ENCODE results near the gene FBXO47. TPM values are rescaled to one million over a fixed set of nuclear protein-coding genes. Genes with fewer than 3 reads are reported as not detected.

Gene FBXO47
- total and polyA plus RNA-seq, 12 donors, result not detected

DNA sequence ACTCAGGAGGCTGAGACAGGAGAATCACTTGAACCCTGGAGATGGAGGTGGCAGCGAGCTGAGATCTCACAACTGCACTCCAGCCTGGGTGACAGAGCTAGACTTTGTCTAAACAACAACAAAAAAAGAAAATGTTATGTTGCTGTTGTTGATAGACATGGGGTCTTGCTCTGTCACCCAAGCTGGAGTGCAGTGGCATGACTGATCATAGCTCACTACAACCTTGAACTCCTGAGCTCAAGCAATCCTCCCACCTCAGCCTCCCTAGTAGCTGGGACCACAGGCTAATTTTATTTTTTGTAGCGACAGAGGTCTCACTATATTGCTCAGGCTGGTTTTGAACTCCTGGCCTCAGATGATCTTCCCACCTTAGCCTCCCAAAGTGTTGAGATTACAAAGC is 20.0 kb downstream of the FBXO47 start:
- no peak overlapping the region for H3K4me3 ChIP-seq
- DNase-seq, result no peak
- intact Hi-C loops (cut with DNase I), result no loop called here
- H3K9me3 ChIP-seq (replicated peaks in 1 of 3), result no peaks in the 10 kb centered on the region
- 83 to 91% (median 89%) methylated on average over 2 of the region's 2 CpGs for WGBS, 4 donors
- no peak overlapping the region for H3K27ac ChIP-seq
- no peaks in the 10 kb centered on the region for H3K36me3 ChIP-seq (replicated peaks in 1 of 2)
- TF ChIP-seq CTCF (IDR thresholded peaks at IDR 0.05) (no peak), POLR2A (IDR thresholded peaks at IDR 0.05) (no peak)
- no peaks in the 10 kb centered on the region for H3K27me3 ChIP-seq
- H3K4me1 ChIP-seq (replicated peaks in 1 of 2), result no peaks in the 10 kb centered on the region

GRCh38 chr17:38943607-38944006 is 23.6 kb downstream of the FBXO47 start:
- Histone ChIP-seq H3K9me3 (replicated peaks in 1 of 3) (no peaks in the 10 kb centered on the region), H3K4me3 (no peak overlapping the region), H3K27ac (no peak overlapping the region), H3K4me1 (replicated peaks in 1 of 2) (no peaks in the 10 kb centered on the region), H3K36me3 (replicated peaks in 1 of 2) (no peaks in the 10 kb centered on the region), H3K27me3 (no peaks in the 10 kb centered on the region)
- WGBS, 4 donors, result 54 to 76% (median 68%) methylated on average over 8 of the region's 8 CpGs
- TF ChIP-seq CTCF (IDR thresholded peaks at IDR 0.05) (no peak), POLR2A (IDR thresholded peaks at IDR 0.05) (no peak)
- intact Hi-C loops (cut with DNase I), result no loop called here
- DNase-seq, result no peak

DNA sequence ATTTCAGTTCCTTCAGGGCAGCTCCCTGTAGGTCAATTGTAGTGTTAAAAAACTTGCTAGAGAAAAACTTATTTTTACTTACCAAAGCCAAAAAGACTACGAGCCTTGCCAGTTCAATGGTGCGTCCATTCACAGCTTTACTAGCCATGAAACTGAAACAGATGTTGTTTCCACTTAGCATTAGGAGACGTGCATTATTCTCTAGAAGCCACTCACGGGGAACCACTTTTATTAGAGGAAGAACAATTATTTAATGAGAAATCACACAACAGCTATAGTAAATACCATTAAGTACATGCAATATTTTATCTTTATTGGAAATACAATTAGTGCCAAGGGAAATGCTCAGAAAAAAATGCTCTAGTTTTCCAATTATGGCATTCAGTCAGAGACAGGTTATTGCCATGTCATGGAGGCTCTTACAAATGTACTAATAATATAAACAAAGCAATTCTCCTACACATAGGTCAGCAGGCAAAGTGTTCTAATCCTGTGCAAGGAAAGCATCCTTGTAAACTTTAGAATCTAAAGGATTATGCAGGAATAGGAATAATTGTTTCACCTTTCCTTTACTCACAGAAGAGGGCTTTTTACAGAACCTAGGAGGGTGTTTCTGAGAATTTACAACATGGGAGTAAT is 24.4 kb downstream of the FBXO47 start:
- H3K4me3 ChIP-seq, result no peak overlapping the region
- no peak overlapping the region for H3K27ac ChIP-seq
- no peaks in the 10 kb centered on the region for H3K9me3 ChIP-seq (replicated peaks in 1 of 3)
- no peaks in the 10 kb centered on the region for H3K4me1 ChIP-seq (replicated peaks in 1 of 2)
- WGBS, 4 donors, result 51 to 69% (median 61%) methylated on average over 4 of the region's 4 CpGs
- intact Hi-C loops (cut with DNase I), result no loop called here
- no peak for DNase-seq
- no peak for TF ChIP-seq POLR2A (IDR thresholded peaks at IDR 0.05)
- no peak for TF ChIP-seq CTCF (IDR thresholded peaks at IDR 0.05)
- no peaks in the 10 kb centered on the region for H3K36me3 ChIP-seq (replicated peaks in 1 of 2)
- no peaks in the 10 kb centered on the region for H3K27me3 ChIP-seq

- Histone ChIP-seq H3K27me3 (no peaks in the 10 kb centered on the region), H3K27ac (no peak overlapping the region), H3K4me3 (no peak overlapping the region), H3K4me1 (replicated peaks in 1 of 2) (no peaks in the 10 kb centered on the region), H3K9me3 (replicated peaks in 1 of 3) (no peaks in the 10 kb centered on the region), H3K36me3 (replicated peaks in 1 of 2) (no peaks in the 10 kb centered on the region)
- TF ChIP-seq CTCF (IDR thresholded peaks at IDR 0.05) (no peak), POLR2A (IDR thresholded peaks at IDR 0.05) (no peak)
- DNase-seq, result no peak
- intact Hi-C loops (cut with DNase I), result no loop called here
- WGBS, 4 donors, result 88 to 95% (median 91%) methylated on average over 1 of the region's 1 CpG
These were observed 26.8 kb downstream of the FBXO47 start for GRCh38 chr17:38940404-38940803.

All from adrenal gland (tissue), 12 donors.